ENCODE data around the gene PRRG3.

Gene PRRG3

GRCh38 chrX:151702026-151702714 lies 6.9 kb downstream of the PRRG3 start:
- TF ChIP-seq CTCF (IDR thresholded peaks at IDR 0.05; ENCODE audit: low read depth, low read length): no peak

GRCh38 chrX:151702741-151703340 lies 7.6 kb downstream of the PRRG3 start:
- Histone ChIP-seq H3K27me3 (no peaks in the 10 kb centered on the region), H3K4me3 (ENCODE audit: low read depth, low read length) (no peak overlapping the region), H3K9me3 (no peaks in the 10 kb centered on the region), H3K36me3 (no peaks in the 10 kb centered on the region), H3K4me1 (no peaks in the 10 kb centered on the region)
- TF ChIP-seq CTCF (IDR thresholded peaks at IDR 0.05; ENCODE audit: low read depth, low read length): no peak
- DNase-seq: no peak

More at GRCh38 chrX:151702026-151702714, 6.9 kb downstream of the PRRG3 start:
- Histone ChIP-seq H3K4me3 (ENCODE audit: low read depth, low read length) (no peak overlapping the region), H3K36me3 (no peaks in the 10 kb centered on the region), H3K27me3 (no peaks in the 10 kb centered on the region), H3K9me3 (no peaks in the 10 kb centered on the region), H3K4me1 (no peaks in the 10 kb centered on the region)
- no peak for DNase-seq

GRCh38 chrX:151703487-151703886 lies 8.2 kb downstream of the PRRG3 start:
- DNase-seq: no peak
- Histone ChIP-seq H3K27me3 (no peaks in the 10 kb centered on the region), H3K9me3 (no peaks in the 10 kb centered on the region), H3K36me3 (no peaks in the 10 kb centered on the region), H3K4me3 (ENCODE audit: low read depth, low read length) (no peak overlapping the region), H3K4me1 (no peaks in the 10 kb centered on the region)
- no peak for TF ChIP-seq CTCF (IDR thresholded peaks at IDR 0.05; ENCODE audit: low read depth, low read length)

GRCh38 chrX:151704041-151704663 lies 8.9 kb downstream of the PRRG3 start:
- no peaks in the 10 kb centered on the region for H3K9me3 ChIP-seq
- TF ChIP-seq CTCF (IDR thresholded peaks at IDR 0.05; ENCODE audit: low read depth, low read length): no peak
- DNase-seq: no peak

GRCh38 chrX:151708821-151709220 lies 13.6 kb downstream of the PRRG3 start:
- TF ChIP-seq CTCF (IDR thresholded peaks at IDR 0.05; ENCODE audit: low read depth, low read length): no peak
- no peaks in the 10 kb centered on the region for H3K36me3 ChIP-seq
- DNase-seq: no peak
- no peaks in the 10 kb centered on the region for H3K27me3 ChIP-seq
- H3K4me3 ChIP-seq (ENCODE audit: low read depth, low read length): no peak overlapping the region
- no peaks in the 10 kb centered on the region for H3K4me1 ChIP-seq
- no peaks in the 10 kb centered on the region for H3K9me3 ChIP-seq

More at GRCh38 chrX:151704041-151704663, 8.9 kb downstream of the PRRG3 start:
- H3K36me3 ChIP-seq: no peaks in the 10 kb centered on the region
- no peaks in the 10 kb centered on the region for H3K4me1 ChIP-seq
- no peak overlapping the region for H3K4me3 ChIP-seq (ENCODE audit: low read depth, low read length)
- no peaks in the 10 kb centered on the region for H3K27me3 ChIP-seq

GRCh38 chrX:151710457-151710856 lies 15.2 kb downstream of the PRRG3 start:
- no peaks in the 10 kb centered on the region for H3K36me3 ChIP-seq
- no peak overlapping the region for H3K4me3 ChIP-seq (ENCODE audit: low read depth, low read length)
- no peaks in the 10 kb centered on the region for H3K4me1 ChIP-seq
- H3K27me3 ChIP-seq: no peaks in the 10 kb centered on the region
- DNase-seq: no peak
- no peaks in the 10 kb centered on the region for H3K9me3 ChIP-seq
- TF ChIP-seq CTCF (IDR thresholded peaks at IDR 0.05; ENCODE audit: low read depth, low read length): no peak
